Stromal cell of bone marrow (primary cell): ENCODE measurements around the gene TLE3.

Experiments used
- DNase-seq: peaks from one replicate; pipeline ENCODE4 v3.0.0-alpha.2; 2012; ENCODE audit warnings: low read depth

The TLE3 gene

GRCh38 chr15:70001859-70002258 lies 95.9 kb downstream of the TLE3 start:
- DNase-seq, result no peak

- no peak for DNase-seq
Observed at GRCh38 chr15:69999392-70000085, 98.2 kb downstream of the TLE3 start.

- DNase-seq, result no peak
Observed at GRCh38 chr15:69998541-69999391, 99.0 kb downstream of the TLE3 start.

GRCh38 chr15:69997813-69998212 lies 99.9 kb downstream of the TLE3 start:
- peak; percentile 17 for DNase-seq
